22Rv1 (cell line): ENCODE data around the gene UTP4.

Experiments
- ZFX ChIP-seq: fragments of 450-650 bp; IDR thresholded peaks from 2 replicates; pipeline ENCODE4 v1.6.1; 2017; ENCODE audit warnings: antibody characterized with exemption, borderline replicate concordance
- TF ChIP-seq, protein P1 (sequence below): fragments of 450-650 bp; IDR thresholded peaks from 2 replicates; pipeline ENCODE4 v1.5.1; 2017; ENCODE audit warnings: mild to moderate bottlenecking

DNA sequence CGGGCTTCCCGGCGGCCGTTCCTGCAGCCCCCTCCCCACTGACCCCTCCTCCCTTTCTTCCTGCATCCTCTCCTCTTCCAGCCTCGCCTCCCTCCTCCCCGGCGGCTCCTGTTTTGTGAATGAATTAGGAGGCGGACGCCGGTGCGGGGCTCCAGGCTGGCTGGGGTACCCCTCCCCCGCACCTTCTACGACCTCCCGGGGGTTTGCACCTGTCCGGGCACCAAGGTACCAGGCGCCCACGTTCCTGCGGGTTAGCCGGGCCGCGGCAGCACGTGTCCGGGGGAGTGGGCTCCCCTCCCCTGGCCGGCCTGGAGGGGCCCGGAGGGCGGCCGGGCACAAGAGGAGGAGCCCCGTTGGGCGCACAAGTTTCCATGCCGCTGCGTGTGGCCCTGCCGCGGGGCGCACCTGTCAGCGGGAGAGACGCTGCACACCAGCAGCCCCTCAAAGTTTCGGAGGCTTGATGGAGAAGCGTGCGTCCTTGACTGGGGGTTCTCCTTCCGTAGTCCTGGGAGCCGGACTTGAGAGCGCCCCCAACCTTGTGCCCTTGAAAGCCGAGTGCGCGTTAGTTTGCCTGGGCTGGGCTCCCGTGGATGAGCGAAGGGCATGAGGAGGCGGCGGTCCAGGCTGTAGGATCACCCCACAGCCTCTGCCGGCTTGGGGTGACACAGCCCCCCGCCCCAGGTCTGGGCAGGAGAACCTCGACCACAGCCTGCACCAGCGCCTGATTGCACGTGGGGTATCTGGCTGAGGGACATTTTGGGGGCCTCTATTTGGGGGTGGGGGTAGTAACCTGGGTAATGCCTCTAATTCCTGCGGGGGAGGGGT lies 25.7 kb upstream of the UTP4 start:
- TF ChIP-seq, protein P1, sequence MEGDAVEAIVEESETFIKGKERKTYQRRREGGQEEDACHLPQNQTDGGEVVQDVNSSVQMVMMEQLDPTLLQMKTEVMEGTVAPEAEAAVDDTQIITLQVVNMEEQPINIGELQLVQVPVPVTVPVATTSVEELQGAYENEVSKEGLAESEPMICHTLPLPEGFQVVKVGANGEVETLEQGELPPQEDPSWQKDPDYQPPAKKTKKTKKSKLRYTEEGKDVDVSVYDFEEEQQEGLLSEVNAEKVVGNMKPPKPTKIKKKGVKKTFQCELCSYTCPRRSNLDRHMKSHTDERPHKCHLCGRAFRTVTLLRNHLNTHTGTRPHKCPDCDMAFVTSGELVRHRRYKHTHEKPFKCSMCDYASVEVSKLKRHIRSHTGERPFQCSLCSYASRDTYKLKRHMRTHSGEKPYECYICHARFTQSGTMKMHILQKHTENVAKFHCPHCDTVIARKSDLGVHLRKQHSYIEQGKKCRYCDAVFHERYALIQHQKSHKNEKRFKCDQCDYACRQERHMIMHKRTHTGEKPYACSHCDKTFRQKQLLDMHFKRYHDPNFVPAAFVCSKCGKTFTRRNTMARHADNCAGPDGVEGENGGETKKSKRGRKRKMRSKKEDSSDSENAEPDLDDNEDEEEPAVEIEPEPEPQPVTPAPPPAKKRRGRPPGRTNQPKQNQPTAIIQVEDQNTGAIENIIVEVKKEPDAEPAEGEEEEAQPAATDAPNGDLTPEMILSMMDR = no peak
- TF ChIP-seq ZFX = no peak
